HUES48 (cell line): ENCODE results near the gene PNLIPRP3.

Experiments used
- H3K27ac ChIP-seq: one replicate; pipeline ENCODE4 v1.7.0; 2013; ENCODE audit warnings: low read depth, low read length, inconsistent platforms
- H3K27me3 ChIP-seq: 2 replicates; pipeline ENCODE4 v1.6.1; 2013; ENCODE audit warnings: mild to moderate bottlenecking, low read length; ENCODE audit not compliant: control insufficient read depth, insufficient read depth
- H3K36me3 ChIP-seq: 2 replicates; pipeline ENCODE4 v1.6.1; 2013; ENCODE audit warnings: low read length; ENCODE audit not compliant: control insufficient read depth, insufficient read depth
- H3K4me1 ChIP-seq: 2 replicates; pipeline ENCODE4 v1.6.1; 2013; ENCODE audit warnings: mild to moderate bottlenecking, low read length; ENCODE audit not compliant: control insufficient read depth, insufficient read depth
- H3K4me3 ChIP-seq: 2 replicates; pipeline ENCODE4 v1.5.1; 2013; ENCODE audit warnings: mild to moderate bottlenecking, low read depth, low read length
- H3K9ac ChIP-seq: 2 replicates; pipeline ENCODE4 v1.6.1; 2013; ENCODE audit warnings: mild to moderate bottlenecking, low read depth, low read length, moderate library complexity
- H3K9me3 ChIP-seq: 2 replicates; pipeline ENCODE4 v1.6.1; 2013; ENCODE audit warnings: low read length; ENCODE audit not compliant: control insufficient read depth, insufficient read depth

The PNLIPRP3 gene

GRCh38 chr10:116451711-116452337 is 24.2 kb downstream of the PNLIPRP3 start:
- no peak overlapping the region for H3K4me3 ChIP-seq
- peak overlapping the region; percentile 83 for H3K27ac ChIP-seq
- peaks cover 9% of the 10 kb centered on the region; the same call in 1 of the 2 replicates for H3K4me1 ChIP-seq
- no peaks in the 10 kb centered on the region for H3K27me3 ChIP-seq
- no peaks in the 10 kb centered on the region; the same call in 1 of the 2 replicates for H3K9me3 ChIP-seq
- no peak overlapping the region for H3K9ac ChIP-seq
- H3K36me3 ChIP-seq = no peaks in the 10 kb centered on the region

- Histone ChIP-seq H3K36me3 (no peaks in the 10 kb centered on the region), H3K27me3 (no peaks in the 10 kb centered on the region), H3K9ac (no peak overlapping the region), H3K27ac (peak overlapping the region; percentile 83), H3K4me3 (no peak overlapping the region), H3K4me1 (peaks cover 9% of the 10 kb centered on the region; the same call in 1 of the 2 replicates), H3K9me3 (no peaks in the 10 kb centered on the region; the same call in 1 of the 2 replicates)
Observed at GRCh38 chr10:116452338-116452720, 24.7 kb downstream of the PNLIPRP3 start.

- H3K9me3 ChIP-seq = no peaks in the 10 kb centered on the region; the same call in 1 of the 2 replicates
- no peak overlapping the region for H3K9ac ChIP-seq
- no peaks in the 10 kb centered on the region for H3K27me3 ChIP-seq
- H3K4me3 ChIP-seq = no peak overlapping the region
- H3K4me1 ChIP-seq = peaks cover 11% of the 10 kb centered on the region
- H3K36me3 ChIP-seq = no peaks in the 10 kb centered on the region
- no peak overlapping the region for H3K27ac ChIP-seq
Observed at GRCh38 chr10:116457488-116457887, 29.8 kb downstream of the PNLIPRP3 start.

- H3K4me1 ChIP-seq = peaks cover 6% of the 10 kb centered on the region; the same call in 1 of the 2 replicates
- H3K27ac ChIP-seq = no peak overlapping the region
- no peaks in the 10 kb centered on the region for H3K36me3 ChIP-seq
- H3K27me3 ChIP-seq = no peaks in the 10 kb centered on the region
- no peak overlapping the region for H3K4me3 ChIP-seq
- H3K9me3 ChIP-seq = no peaks in the 10 kb centered on the region
- H3K9ac ChIP-seq = no peak overlapping the region
Observed at GRCh38 chr10:116460219-116460618, 32.6 kb downstream of the PNLIPRP3 start.

- Histone ChIP-seq H3K36me3 (no peaks in the 10 kb centered on the region), H3K27me3 (no peaks in the 10 kb centered on the region), H3K4me3 (no peak overlapping the region), H3K4me1 (peaks cover 6% of the 10 kb centered on the region; the same call in 1 of the 2 replicates), H3K9me3 (no peaks in the 10 kb centered on the region), H3K27ac (no peak overlapping the region), H3K9ac (no peak overlapping the region)
Observed at GRCh38 chr10:116461680-116462079, 34.0 kb downstream of the PNLIPRP3 start.

- Histone ChIP-seq H3K27me3 (no peaks in the 10 kb centered on the region), H3K9ac (no peak overlapping the region), H3K36me3 (no peaks in the 10 kb centered on the region), H3K4me3 (no peak overlapping the region), H3K9me3 (no peaks in the 10 kb centered on the region), H3K27ac (no peak overlapping the region), H3K4me1 (no peaks in the 10 kb centered on the region)
Observed at GRCh38 chr10:116464257-116464656, 36.6 kb downstream of the PNLIPRP3 start.

- Histone ChIP-seq H3K4me1 (no peaks in the 10 kb centered on the region), H3K27ac (no peak overlapping the region), H3K9ac (no peak overlapping the region), H3K36me3 (no peaks in the 10 kb centered on the region), H3K27me3 (no peaks in the 10 kb centered on the region), H3K9me3 (no peaks in the 10 kb centered on the region), H3K4me3 (no peak overlapping the region)
Observed at GRCh38 chr10:116465546-116465945, 37.9 kb downstream of the PNLIPRP3 start.

GRCh38 chr10:116466715-116467422 is 39.2 kb downstream of the PNLIPRP3 start:
- Histone ChIP-seq H3K36me3 (no peaks in the 10 kb centered on the region), H3K4me1 (no peaks in the 10 kb centered on the region)

GRCh38 chr10:116469437-116469836 is 41.8 kb downstream of the PNLIPRP3 start:
- H3K9ac ChIP-seq = no peak overlapping the region
- no peak overlapping the region for H3K27ac ChIP-seq
- H3K4me1 ChIP-seq = no peaks in the 10 kb centered on the region
- H3K9me3 ChIP-seq = no peaks in the 10 kb centered on the region
- no peaks in the 10 kb centered on the region for H3K36me3 ChIP-seq
- H3K27me3 ChIP-seq = no peaks in the 10 kb centered on the region
- no peak overlapping the region for H3K4me3 ChIP-seq

More at GRCh38 chr10:116466715-116467422, 39.2 kb downstream of the PNLIPRP3 start:
- Histone ChIP-seq H3K9ac (no peak overlapping the region), H3K27ac (no peak overlapping the region), H3K4me3 (no peak overlapping the region), H3K27me3 (no peaks in the 10 kb centered on the region), H3K9me3 (no peaks in the 10 kb centered on the region)

- H3K4me3 ChIP-seq = no peak overlapping the region
- H3K9ac ChIP-seq = no peak overlapping the region
- H3K27ac ChIP-seq = no peak overlapping the region
Observed at GRCh38 chr10:116470071-116470470, 42.4 kb downstream of the PNLIPRP3 start.

GRCh38 chr10:116470768-116471415 is 43.2 kb downstream of the PNLIPRP3 start:
- no peak overlapping the region for H3K9ac ChIP-seq
- H3K9me3 ChIP-seq = no peaks in the 10 kb centered on the region
- H3K27me3 ChIP-seq = no peaks in the 10 kb centered on the region
- H3K4me3 ChIP-seq = no peak overlapping the region
- no peaks in the 10 kb centered on the region for H3K36me3 ChIP-seq
- H3K4me1 ChIP-seq = no peaks in the 10 kb centered on the region
- no peak overlapping the region for H3K27ac ChIP-seq

More at GRCh38 chr10:116470071-116470470, 42.4 kb downstream of the PNLIPRP3 start:
- Histone ChIP-seq H3K9me3 (no peaks in the 10 kb centered on the region), H3K4me1 (no peaks in the 10 kb centered on the region), H3K27me3 (no peaks in the 10 kb centered on the region), H3K36me3 (no peaks in the 10 kb centered on the region)
